CD4-positive, alpha-beta memory T cell (primary cell): ENCODE data around the gene EMC10. TPM values are rescaled to one million over a fixed set of nuclear protein-coding genes. Genes with fewer than 3 reads are reported as not detected.

Experiments used
- CTCF ChIA-PET: fragments of 350-600 bp; sonication (Branson Sonifier 250); formaldehyde crosslinking; loops from one replicate; lab custom pipeline; 2021; ENCODE audit warnings: inconsistent platforms; ENCODE audit not compliant: partially characterized antibody; lab: Charles Lee
- POLR2A ChIA-PET: fragments of 350-600 bp; sonication (Branson Sonifier 250); formaldehyde crosslinking; loops from one replicate; lab custom pipeline; 2021; ENCODE audit not compliant: partially characterized antibody; lab: Charles Lee
- DNase-seq, 5 donors: peaks; one replicate each; pipeline versions ENCODE4 v3.0.0 to v3.0.0-alpha.2; 2020 to 2022; ENCODE audit warnings: mixed read lengths in 1 of 5
- H3K27ac ChIP-seq: one replicate; pipeline ENCODE4 v1.7.0; 2013; ENCODE audit warnings: low read depth, low read length
- H3K27me3 ChIP-seq: 2 replicates; pipeline ENCODE4 v1.7.0; 2013; ENCODE audit warnings: mild to moderate bottlenecking, low read length, moderate library complexity; ENCODE audit not compliant: insufficient read depth
- H3K36me3 ChIP-seq: 2 replicates; pipeline ENCODE4 v1.7.0; 2013; ENCODE audit warnings: mild to moderate bottlenecking, low read length, moderate library complexity; ENCODE audit not compliant: insufficient read depth
- H3K4me1 ChIP-seq: 2 replicates; pipeline ENCODE4 v1.7.0; 2013; ENCODE audit warnings: mild to moderate bottlenecking, low read length, moderate library complexity; ENCODE audit not compliant: insufficient read depth
- H3K4me3 ChIP-seq, 2 donors: one replicate each; pipeline ENCODE4 v1.7.0; 2013; ENCODE audit warnings: low read length in 2 of 2, mild to moderate bottlenecking in 1 of 2
- H3K9me3 ChIP-seq, 2 donors: one replicate each; pipeline ENCODE4 v1.7.0; 2013; ENCODE audit warnings: low read length in 2 of 2, control low read depth in 1 of 2; ENCODE audit not compliant: control insufficient read depth in 1 of 2
- H3K27ac Mint-ChIP-seq, 7 donors: one replicate each; pipeline ENCODE4 v1.8.0; 2020 to 2021; ENCODE audit warnings: mixed read lengths in 7 of 7, mild to moderate bottlenecking in 6 of 7, inconsistent platforms in 3 of 7, moderate library complexity in 3 of 7
- H3K27me3 Mint-ChIP-seq, 2 donors: one replicate each; pipeline ENCODE4 v1.8.0; 2020 to 2021; ENCODE audit warnings: mixed read lengths in 2 of 2
- H3K36me3 Mint-ChIP-seq, 2 donors: one replicate each; pipeline ENCODE4 v1.8.0; 2020 to 2021; ENCODE audit warnings: mixed read lengths in 2 of 2, inconsistent platforms in 1 of 2, mild to moderate bottlenecking in 1 of 2
- H3K4me1 Mint-ChIP-seq, 4 donors: one replicate each; pipeline ENCODE4 v1.8.0; 2020 to 2021; ENCODE audit warnings: mixed read lengths in 4 of 4, mild to moderate bottlenecking in 1 of 4
- H3K4me3 Mint-ChIP-seq, 8 donors: one replicate each; pipeline ENCODE4 v1.8.0; 2020 to 2021; ENCODE audit warnings: mixed read lengths in 8 of 8, mild to moderate bottlenecking in 7 of 8, moderate library complexity in 6 of 8, inconsistent platforms in 3 of 8
- H3K9me3 Mint-ChIP-seq, 8 donors: one replicate each; pipeline ENCODE4 v1.8.0; 2020 to 2021; ENCODE audit warnings: mixed read lengths in 8 of 8, mild to moderate bottlenecking in 5 of 8, inconsistent platforms in 3 of 8, moderate library complexity in 1 of 8
- intact Hi-C: fragments of 100-400 bp; cut with micrococcal nuclease; formaldehyde crosslinking; loops from one replicate; pipeline ENCODE4 v1.15.1; 2023
- polyA plus RNA-seq, 2 donors: library from polyadenylated mRNA; unstranded; fragments of 300-500 nt; fragmentation: Illumina TruSeq; gene quantifications; one replicate each; pipeline ENCODE4 v1.2.3, GENCODE V29; 2021
- total RNA-seq, 2 experiments: library from RNA; stranded (reverse); gene quantifications; one replicate each; pipeline ENCODE4 v1.2.3, GENCODE V29; 2021

The EMC10 gene
- total and polyA plus RNA-seq, 4 experiments from 2014 or later, result 7.8 to 92.6 (median 46.9) TPM

DNA sequence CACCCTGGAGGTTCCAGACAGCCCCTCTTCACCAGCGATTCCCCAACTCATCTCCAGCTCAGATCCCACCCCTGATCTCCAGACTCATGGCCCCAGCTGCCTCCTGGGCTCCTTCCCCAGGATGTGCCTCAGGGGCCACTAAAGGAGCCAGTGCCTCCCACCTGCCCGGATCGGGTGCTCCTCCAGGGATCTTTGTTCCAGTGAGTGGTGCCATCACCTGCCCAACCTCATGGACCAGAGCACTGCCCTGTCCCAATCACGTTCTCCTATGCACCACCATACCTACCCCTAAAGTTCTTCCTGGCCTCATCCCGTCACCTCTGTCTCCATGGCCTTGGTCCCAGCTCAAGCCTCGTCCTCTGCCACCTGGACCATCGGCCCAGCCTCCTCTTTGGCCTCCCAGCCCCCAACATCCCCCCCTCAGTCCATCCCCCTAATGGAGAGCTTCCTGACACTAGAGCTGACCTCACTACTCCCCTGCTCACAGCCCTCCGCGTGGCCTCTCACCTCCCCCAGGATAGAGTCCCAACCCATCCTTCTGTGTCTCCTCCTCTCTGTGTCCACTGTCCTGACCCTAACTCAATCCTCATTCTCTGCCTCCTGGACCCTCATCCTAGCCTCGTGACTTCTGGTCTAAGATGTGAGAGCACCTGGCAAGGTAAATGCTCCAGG lies 9.1 kb downstream of the EMC10 start:
- no peak overlapping the region for H3K4me3 Mint-ChIP-seq
- H3K4me3 ChIP-seq, result no peak overlapping the region
- peaks cover 9 to 20% (median 12%) of the 10 kb centered on the region in 4 donors for H3K4me1 Mint-ChIP-seq
- peaks cover 23 to 32% of the 10 kb centered on the region in 2 donors for H3K36me3 Mint-ChIP-seq
- intact Hi-C loops, result no loop called here
- ChIA-PET CTCF (interaction anchor here (1.3 kb wide), 1 partner anchor 23 kb away, joined by 3 read pairs; no protein-coding TSS in a partner anchor), POLR2A (interaction anchor here (1.1 kb wide), 1 partner anchor 26 kb away, joined by 5 read pairs; the partner anchor contains the start of gene JOSD2)
- H3K27ac ChIP-seq, result no peak overlapping the region
- no peaks in the 10 kb centered on the region for H3K9me3 ChIP-seq
- H3K27me3 ChIP-seq, result no peaks in the 10 kb centered on the region
- H3K27ac Mint-ChIP-seq, result peak overlapping the region in 2 of 7 donors; percentile 43 to 84
- no peak for DNase-seq
- H3K36me3 ChIP-seq, result peaks cover 17% of the 10 kb centered on the region
- H3K27me3 Mint-ChIP-seq, result no peaks in the 10 kb centered on the region
- peaks cover 0 to 2% (median 0%) of the 10 kb centered on the region in 8 donors for H3K9me3 Mint-ChIP-seq
- no peaks in the 10 kb centered on the region for H3K4me1 ChIP-seq

DNA sequence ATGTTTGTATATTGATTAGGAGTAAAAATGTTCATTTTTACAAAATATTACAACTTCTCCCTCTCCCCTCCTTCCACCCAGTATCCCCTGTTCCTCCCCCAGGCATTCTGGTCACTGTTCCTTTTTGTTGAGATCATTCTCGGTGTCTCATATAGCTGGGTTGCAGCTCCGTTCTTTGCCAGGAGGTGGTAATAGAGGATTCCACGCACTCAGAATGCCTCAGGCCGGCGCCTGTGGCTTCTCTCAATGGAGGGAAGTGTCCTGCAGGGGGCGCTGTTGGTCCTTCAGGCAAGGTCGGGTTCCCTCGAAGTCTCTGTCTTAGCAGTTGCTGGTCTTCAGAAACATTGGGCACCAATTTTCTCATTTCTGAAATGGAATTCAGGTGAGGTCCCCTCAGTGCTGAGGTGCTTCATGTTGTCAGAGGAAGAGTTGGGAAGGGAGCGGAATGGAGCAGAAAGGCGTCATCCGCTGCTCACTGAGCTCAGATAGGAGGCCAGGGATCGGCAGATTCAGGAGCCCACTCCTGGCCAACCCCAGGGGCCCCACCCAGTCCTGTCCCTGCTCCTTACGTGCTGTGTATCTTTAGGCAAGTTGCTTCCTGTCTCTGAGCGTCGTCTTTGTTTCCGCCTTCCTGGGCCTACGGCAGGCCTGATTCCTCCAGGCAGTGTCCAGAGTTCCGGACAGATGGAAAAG lies 10.7 kb downstream of the EMC10 start:
- Histone ChIP-seq H3K4me3 (no peak overlapping the region), H3K4me1 (peaks cover 8% of the 10 kb centered on the region), H3K36me3 (peaks cover 4% of the 10 kb centered on the region), H3K27me3 (no peaks in the 10 kb centered on the region), H3K27ac (no peak overlapping the region), H3K9me3 (no peaks in the 10 kb centered on the region)
- Mint-ChIP-seq H3K9me3 (peaks cover 0 to 2% (median 0%) of the 10 kb centered on the region in 8 donors), H3K27me3 (no peaks in the 10 kb centered on the region), H3K27ac (peak overlapping the region in 1 of 7 donors; percentile 30), H3K4me3 (no peak overlapping the region), H3K36me3 (peaks cover 19 to 29% of the 10 kb centered on the region in 2 donors), H3K4me1 (peaks cover 16 to 34% (median 24%) of the 10 kb centered on the region in 4 donors)
- intact Hi-C loops, result no loop called here
- peak in 4 of 5 donors; percentile 22 to 27 (median 26) for DNase-seq
- CTCF ChIA-PET, result no interaction called here
- POLR2A ChIA-PET, result interaction anchor here (1.1 kb wide), 1 partner anchor 24 kb away, joined by 3 read pairs; the partner anchor contains the start of gene JOSD2

DNA sequence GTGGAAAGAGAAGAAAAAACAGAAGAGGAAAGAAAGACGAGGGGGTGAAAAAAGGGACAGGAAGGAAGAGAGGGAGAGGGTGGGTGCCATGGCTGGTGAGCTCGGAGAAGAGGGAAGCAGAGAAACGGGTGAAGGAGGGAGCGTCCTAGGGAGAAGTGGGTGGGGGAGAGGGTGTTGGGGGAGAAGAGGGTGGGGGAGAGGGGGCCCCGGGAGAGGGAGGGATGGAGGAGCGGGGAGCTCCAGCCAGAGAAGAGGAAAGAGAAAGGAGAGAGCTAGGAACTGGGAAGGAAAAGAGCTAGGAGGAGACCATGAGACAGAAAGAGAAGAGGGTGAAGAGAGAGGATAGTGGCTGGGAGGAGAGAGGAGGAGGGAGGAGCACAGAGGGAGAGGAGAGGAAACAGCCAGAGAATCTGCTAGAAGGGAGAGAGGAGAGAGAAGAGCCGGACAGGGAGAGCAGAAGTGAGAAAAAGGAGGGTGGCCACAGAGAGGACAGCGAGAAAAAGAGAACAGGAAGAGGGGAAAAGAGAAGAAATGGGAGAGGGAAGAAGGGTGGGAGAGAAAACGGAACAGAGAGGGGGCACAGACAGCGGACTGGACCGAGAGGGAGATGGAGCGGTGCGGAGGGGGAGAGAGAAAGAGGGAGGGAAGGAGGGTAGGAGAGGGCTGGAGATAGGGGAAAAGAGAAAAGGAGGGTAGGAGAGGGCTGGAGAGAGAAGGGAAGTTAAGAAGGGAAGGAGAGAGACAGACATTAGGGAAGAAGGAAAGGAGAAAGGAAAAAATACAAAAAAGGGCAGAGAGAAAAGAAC lies 12.3 kb downstream of the EMC10 start:
- ChIA-PET POLR2A (no interaction called here), CTCF (no interaction called here)
- no peaks in the 10 kb centered on the region for H3K27me3 Mint-ChIP-seq
- H3K36me3 Mint-ChIP-seq, result peaks cover 13 to 17% of the 10 kb centered on the region in 2 donors
- Histone ChIP-seq H3K36me3 (no peaks in the 10 kb centered on the region), H3K27ac (no peak overlapping the region), H3K4me1 (peaks cover 12% of the 10 kb centered on the region), H3K4me3 (no peak overlapping the region), H3K27me3 (no peaks in the 10 kb centered on the region), H3K9me3 (no peaks in the 10 kb centered on the region)
- H3K27ac Mint-ChIP-seq, result peak overlapping the region in 1 of 7 donors; percentile 6
- DNase-seq, result no peak
- peaks cover 20 to 40% (median 29%) of the 10 kb centered on the region in 4 donors for H3K4me1 Mint-ChIP-seq
- intact Hi-C loops, result no loop called here
- H3K4me3 Mint-ChIP-seq, result no peak overlapping the region
- H3K9me3 Mint-ChIP-seq, result peaks cover 0 to 2% (median 0%) of the 10 kb centered on the region in 8 donors

DNA sequence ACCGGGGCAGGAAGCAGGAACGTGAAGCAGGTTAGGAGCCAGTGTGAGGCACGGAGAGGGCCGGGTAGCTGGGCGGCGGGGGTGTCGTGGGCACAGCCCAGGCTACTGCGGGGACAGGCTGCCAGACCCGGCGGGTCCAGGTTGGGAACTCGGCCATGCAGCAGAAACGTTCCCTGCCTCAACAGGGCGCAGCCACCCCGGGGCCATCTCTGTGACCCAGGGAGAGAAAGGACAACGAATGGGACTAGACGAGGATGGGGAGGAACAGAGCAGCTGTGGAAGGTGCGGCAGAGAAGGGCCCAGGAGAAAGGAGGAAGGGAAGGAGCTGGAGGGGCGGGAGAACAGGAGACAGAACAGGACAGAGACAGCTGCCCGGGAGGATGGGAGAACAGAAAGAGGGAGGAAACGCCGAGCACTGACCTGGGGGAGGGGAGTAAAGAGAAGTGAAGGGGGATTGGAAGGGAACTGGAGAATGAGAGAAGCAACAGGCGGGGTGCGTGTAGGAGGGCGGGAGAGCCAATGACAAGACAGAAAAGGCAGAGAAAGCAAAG lies 13.2 kb downstream of the EMC10 start:
- Mint-ChIP-seq H3K27ac (no peak overlapping the region), H3K27me3 (no peaks in the 10 kb centered on the region)

DNA sequence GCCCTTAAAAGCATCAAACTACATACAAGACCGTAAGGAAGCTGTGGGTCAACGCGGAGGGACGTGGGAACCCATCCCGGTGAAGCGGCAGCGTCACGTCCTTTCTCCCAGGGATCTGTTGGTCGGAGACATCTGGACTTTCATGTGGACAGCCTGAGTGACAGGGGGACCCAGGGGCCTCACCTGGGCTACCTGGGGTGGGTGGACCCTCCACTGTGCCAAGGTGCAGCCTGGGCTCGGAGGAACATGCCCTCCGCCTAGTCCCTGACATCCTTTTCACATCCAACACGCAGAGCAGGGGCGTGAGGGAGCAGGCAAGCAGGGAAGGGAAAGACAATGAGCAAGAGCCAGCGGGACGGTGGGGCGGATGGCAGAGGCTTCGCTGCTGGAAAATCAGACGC lies 14.1 kb downstream of the EMC10 start:
- Histone ChIP-seq H3K4me1 (peaks cover 12% of the 10 kb centered on the region), H3K27me3 (no peaks in the 10 kb centered on the region), H3K36me3 (no peaks in the 10 kb centered on the region), H3K9me3 (no peaks in the 10 kb centered on the region), H3K27ac (no peak overlapping the region), H3K4me3 (no peak overlapping the region)
- CTCF ChIA-PET, result no interaction called here
- no peak for DNase-seq
- intact Hi-C loops, result no loop called here
- POLR2A ChIA-PET, result no interaction called here
- no peak overlapping the region for H3K4me3 Mint-ChIP-seq
- H3K36me3 Mint-ChIP-seq, result peaks cover 12 to 15% of the 10 kb centered on the region in 2 donors
- H3K9me3 Mint-ChIP-seq, result peaks cover 0 to 2% (median 0%) of the 10 kb centered on the region in 8 donors
- no peaks in the 10 kb centered on the region for H3K27me3 Mint-ChIP-seq
- H3K4me1 Mint-ChIP-seq, result peaks cover 20 to 40% (median 29%) of the 10 kb centered on the region in 4 donors
- H3K27ac Mint-ChIP-seq, result peak overlapping the region in 2 of 7 donors; percentile 17 to 55

More for the DNA sequence above, 13.2 kb downstream of the EMC10 start:
- Histone ChIP-seq H3K4me3 (no peak overlapping the region), H3K9me3 (no peaks in the 10 kb centered on the region), H3K4me1 (peaks cover 12% of the 10 kb centered on the region), H3K36me3 (no peaks in the 10 kb centered on the region), H3K27me3 (no peaks in the 10 kb centered on the region), H3K27ac (no peak overlapping the region)
- CTCF ChIA-PET, result no interaction called here
- POLR2A ChIA-PET, result no interaction called here
- peaks cover 0 to 2% (median 0%) of the 10 kb centered on the region in 8 donors for H3K9me3 Mint-ChIP-seq
- peaks cover 13 to 17% of the 10 kb centered on the region in 2 donors for H3K36me3 Mint-ChIP-seq
- peaks cover 20 to 40% (median 29%) of the 10 kb centered on the region in 4 donors for H3K4me1 Mint-ChIP-seq
- intact Hi-C loops, result no loop called here
- DNase-seq, result no peak
- peak overlapping the region in 1 of 8 donors; percentile 34 for H3K4me3 Mint-ChIP-seq

DNA sequence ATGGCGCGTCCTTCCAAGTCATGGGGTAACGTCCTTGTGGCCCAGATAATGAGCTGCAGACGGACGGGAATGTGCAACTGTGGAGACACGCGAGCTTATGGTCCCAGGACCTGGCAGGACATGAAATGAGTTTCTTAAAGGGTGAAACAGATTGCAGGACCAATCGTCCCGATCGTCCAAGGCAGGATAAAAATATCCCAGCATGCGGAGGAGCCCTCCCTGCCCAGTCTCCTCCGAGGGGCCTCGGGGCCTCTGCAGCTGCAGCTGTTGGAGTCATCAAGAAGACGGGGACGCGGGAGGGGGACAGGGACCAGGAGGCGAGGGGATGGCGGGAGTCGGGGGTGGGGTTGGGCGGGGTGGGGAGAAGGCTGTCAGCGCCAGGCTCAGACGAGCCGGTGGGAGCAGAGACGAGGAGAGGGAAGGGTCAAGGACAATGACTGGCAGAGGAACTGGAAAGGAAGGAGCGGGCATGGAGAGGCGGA lies 14.7 kb downstream of the EMC10 start:
- Mint-ChIP-seq H3K27me3 (no peaks in the 10 kb centered on the region), H3K9me3 (no peaks in the 10 kb centered on the region), H3K36me3 (peaks cover 9 to 11% of the 10 kb centered on the region in 2 donors), H3K4me1 (peaks cover 20 to 40% (median 27%) of the 10 kb centered on the region in 4 donors), H3K27ac (peak overlapping the region in 6 of 7 donors; percentile 43 to 83 (median 62)), H3K4me3 (peak overlapping the region in 1 of 8 donors; percentile 29)
- ChIA-PET CTCF (no interaction called here), POLR2A (no interaction called here)
- H3K36me3 ChIP-seq, result no peaks in the 10 kb centered on the region
- no peaks in the 10 kb centered on the region for H3K9me3 ChIP-seq
- H3K27me3 ChIP-seq, result no peaks in the 10 kb centered on the region
- intact Hi-C loops, result no loop called here
- no peak overlapping the region for H3K4me3 ChIP-seq
- H3K27ac ChIP-seq, result no peak overlapping the region
- no peak for DNase-seq
- H3K4me1 ChIP-seq, result peaks cover 12% of the 10 kb centered on the region
